GM12878 (cell line): ENCODE measurements around the gene LSMEM2. TPM values are rescaled to one million over a fixed set of nuclear protein-coding genes. Genes with fewer than 3 reads are reported as not detected.

ENCODE experiments used
- ATAC-seq: fragments of 200-7000 bp; cut with Tn5 transposase; 3 replicates; pipeline ENCODE4 v1.9.1; 2020; ENCODE audit warnings: mild to moderate bottlenecking, moderate library complexity
- BruUV-seq: library from RNA; stranded (reverse); fragments of 400-500 nt; replicated peaks from 2 replicates; lab custom pipeline; 2021; lab: Mats Ljungman, UMichigan
- CTCF ChIA-PET: fragments of 300-600 bp; sonication (Branson Sonifier 250); formaldehyde crosslinking; extraction: SDS; loops from one replicate; lab custom pipeline; 2021; ENCODE audit warnings: inconsistent platforms; lab: Yijun Ruan, JAX
- POLR2A ChIA-PET: fragments of 350-600 bp; formaldehyde crosslinking; extraction: SDS; loops from one replicate; lab custom pipeline; 2021; ENCODE audit warnings: inconsistent platforms; lab: Charles Lee
- RAD21 ChIA-PET: fragments of 300-600 bp; sonication (Branson Sonifier 250); formaldehyde crosslinking; loops from one replicate; lab custom pipeline; 2023; ENCODE audit warnings: antibody characterized with exemption; ENCODE audit not compliant: unreplicated experiment; lab: Charles Lee
- SMC1A ChIA-PET: fragments of 300-600 bp; sonication (Branson Sonifier 250); formaldehyde crosslinking; loops from one replicate; lab custom pipeline; 2023; ENCODE audit not compliant: unreplicated experiment, uncharacterized antibody; lab: Charles Lee
- DNase-seq: peaks from one replicate; pipeline ENCODE4 v3.0.0-alpha.2; 2011; ENCODE audit warnings: low read depth, low spot score
- FAIRE-seq: peaks from 3 replicates; lab custom pipeline; 2011; peaks lifted over from hg19 to GRCh38; lab: Jason Lieb, UNC
- H2AFZ ChIP-seq: 2 replicates; pipeline ENCODE4 v1.6.0; 2011; ENCODE audit warnings: low read depth, low read length, control low read depth; ENCODE audit not compliant: control insufficient read depth
- H3K27ac ChIP-seq: 2 replicates; pipeline ENCODE4 v1.5.1; 2011; ENCODE audit warnings: control low read depth; ENCODE audit not compliant: control insufficient read depth, insufficient read depth
- H3K27me3 ChIP-seq, 2 experiments: replicated peaks in 1 of 2; 2 replicates each; pipeline versions ENCODE4 v1.6.0 to v1.6.1; 2011; ENCODE audit warnings: low read length in 1 of 2; ENCODE audit not compliant: control insufficient read depth in 2 of 2, insufficient read depth in 2 of 2
- H3K36me3 ChIP-seq, 2 experiments: 2 replicates each; pipeline ENCODE4 v1.5.1; 2011; ENCODE audit warnings: low read length in 1 of 2; ENCODE audit not compliant: control insufficient read depth in 2 of 2, insufficient read depth in 2 of 2
- H3K4me1 ChIP-seq: 2 replicates; pipeline ENCODE4 v1.6.1; 2011; ENCODE audit warnings: mild to moderate bottlenecking, low read length, moderate library complexity, mixed read lengths; ENCODE audit not compliant: control insufficient read depth, insufficient read depth
- H3K4me2 ChIP-seq: 2 replicates; pipeline ENCODE4 v1.6.0; 2011; ENCODE audit warnings: control low read depth; ENCODE audit not compliant: control insufficient read depth, insufficient read depth
- H3K4me3 ChIP-seq: fragments of 200-600 bp; sonication (generic); 2 replicates; pipeline ENCODE4 v1.5.1; 2016
- H3K79me2 ChIP-seq: 2 replicates; pipeline ENCODE4 v1.6.0; 2011; ENCODE audit warnings: low read length; ENCODE audit not compliant: control insufficient read depth, insufficient read depth
- H3K9ac ChIP-seq: 2 replicates; pipeline ENCODE4 v1.8.0; 2011; ENCODE audit warnings: low read length, control low read depth, mixed read lengths; ENCODE audit not compliant: control insufficient read depth, insufficient read depth
- H3K9me3 ChIP-seq: replicated peaks from 3 replicates; pipeline ENCODE4 v1.5.1; 2011; ENCODE audit warnings: mild to moderate bottlenecking, low read length; ENCODE audit not compliant: control insufficient read depth, insufficient read depth
- H4K20me1 ChIP-seq: 2 replicates; pipeline ENCODE4 v1.6.0; 2011; ENCODE audit not compliant: control insufficient read depth, insufficient read depth
- GABPA ChIP-seq: IDR thresholded peaks from 2 replicates; pipeline ENCODE4 v1.6.1; 2014; ENCODE audit warnings: antibody characterized with exemption, low read depth, mild to moderate bottlenecking, inconsistent platforms
- IRF5 ChIP-seq: fragments of 450-650 bp; IDR thresholded peaks from 2 replicates; pipeline ENCODE4 v1.6.1; 2017; ENCODE audit warnings: borderline replicate concordance
- NFIC ChIP-seq: IDR thresholded peaks from 2 replicates; pipeline ENCODE4 v1.6.1; 2012; ENCODE audit warnings: low read depth, mild to moderate bottlenecking, inconsistent platforms, low read length, moderate library complexity
- NFYA ChIP-seq: IDR thresholded peaks from 2 replicates; pipeline ENCODE4 v1.6.1; 2011; ENCODE audit warnings: low read depth, mild to moderate bottlenecking, low read length, improper control_type of control experiment, borderline replicate concordance
- SUZ12 ChIP-seq: fragments of 200-600 bp; sonication (generic); IDR thresholded peaks from one replicate; pipeline ENCODE4 v1.6.1; 2018; ENCODE audit warnings: antibody characterized with exemption, mild to moderate bottlenecking; ENCODE audit not compliant: unreplicated experiment
- YBX1 ChIP-seq: fragments of 450-650 bp; IDR thresholded peaks from 2 replicates; pipeline ENCODE4 v1.6.1; 2016; ENCODE audit warnings: antibody characterized with exemption
- WGBS: methylation state at CpG from one replicate; pipeline ENCODE4 v1.1.6; 2016; ENCODE audit warnings: low lambda C conversion rate; ENCODE audit not compliant: insufficient replicate concordance, insufficient coverage; ENCODE audit errors: missing lambda C conversion rate; 5-methylcytosine and 5-hydroxymethylcytosine counted together
- in situ Hi-C: fragments of 300-500 bp; cut with MboI; formaldehyde crosslinking; loops from 9 replicates; pipeline ENCODE4 v1.14.3; 2018; ENCODE audit warnings: mixed read lengths
- intact Hi-C: fragments of 100-400 bp; cut with micrococcal nuclease; formaldehyde crosslinking; loops from one replicate; pipeline ENCODE4 v1.14.2; 2022; ENCODE audit not compliant: unreplicated experiment
- polyA plus RNA-seq, 11 experiments: library from polyadenylated mRNA; depleted of rRNA in 4 of 11; unstranded in 6 of 11; stranded (reverse) in 5 of 11; fragments of >200 nt; fragmentation: Nextera tagmentation in 4 of 11; fragmentation: Illumina TruSeq in 1 of 11; extraction: Ambion mirVana in 4 of 11; extraction: Trizol in 1 of 11; gene quantifications; 1 replicate in 1 of 11; 2 replicates in 10 of 11; pipeline versions ENCODE4 v1.2.1 to v1.2.3, GENCODE V29; 2011 to 2016; ENCODE audit warnings: inconsistent platforms in 2 of 11, missing spikeins in 2 of 11, low read depth in 1 of 11
- total RNA-seq, 4 experiments: library from RNA; depleted of rRNA in 3 of 4; stranded (reverse); fragments of >200 nt in 3 of 4; fragmentation: Illumina TruSeq in 1 of 4; extraction: Trizol in 1 of 4; gene quantifications; 2 replicates each; pipeline versions ENCODE4 v1.2.1 to v1.2.3, GENCODE V29; 2013 to 2021
- TF ChIP-seq, protein P1 (sequence below): fragments of 450-650 bp; IDR thresholded peaks from 2 replicates; pipeline ENCODE4 v1.6.1; 2016; ENCODE audit warnings: mild to moderate bottlenecking
- TF ChIP-seq, protein P2 (sequence below): IDR thresholded peaks from 2 replicates; pipeline ENCODE4 v1.6.1; 2012; ENCODE audit warnings: low read depth, low read length, improper control_type of control experiment
- TF ChIP-seq, protein P3 (sequence below): IDR thresholded peaks from 2 replicates; pipeline ENCODE4 v1.6.1; 2012; ENCODE audit warnings: improper control_type of control experiment, low read depth, low read length; ENCODE audit not compliant: insufficient replicate concordance
- TF ChIP-seq, protein P4 (sequence below): fragments of 450-650 bp; IDR thresholded peaks from 2 replicates; pipeline ENCODE4 v1.6.1; 2018; ENCODE audit warnings: borderline replicate concordance, mild to moderate bottlenecking; ENCODE audit not compliant: partially characterized antibody

Gene LSMEM2
- total and polyA plus RNA-seq, 10 of the 15 experiments (the other 5 are each of a cell fraction or from before 2014, with no cell fraction given) = 0.17 TPM; not detected in 9

DNA sequence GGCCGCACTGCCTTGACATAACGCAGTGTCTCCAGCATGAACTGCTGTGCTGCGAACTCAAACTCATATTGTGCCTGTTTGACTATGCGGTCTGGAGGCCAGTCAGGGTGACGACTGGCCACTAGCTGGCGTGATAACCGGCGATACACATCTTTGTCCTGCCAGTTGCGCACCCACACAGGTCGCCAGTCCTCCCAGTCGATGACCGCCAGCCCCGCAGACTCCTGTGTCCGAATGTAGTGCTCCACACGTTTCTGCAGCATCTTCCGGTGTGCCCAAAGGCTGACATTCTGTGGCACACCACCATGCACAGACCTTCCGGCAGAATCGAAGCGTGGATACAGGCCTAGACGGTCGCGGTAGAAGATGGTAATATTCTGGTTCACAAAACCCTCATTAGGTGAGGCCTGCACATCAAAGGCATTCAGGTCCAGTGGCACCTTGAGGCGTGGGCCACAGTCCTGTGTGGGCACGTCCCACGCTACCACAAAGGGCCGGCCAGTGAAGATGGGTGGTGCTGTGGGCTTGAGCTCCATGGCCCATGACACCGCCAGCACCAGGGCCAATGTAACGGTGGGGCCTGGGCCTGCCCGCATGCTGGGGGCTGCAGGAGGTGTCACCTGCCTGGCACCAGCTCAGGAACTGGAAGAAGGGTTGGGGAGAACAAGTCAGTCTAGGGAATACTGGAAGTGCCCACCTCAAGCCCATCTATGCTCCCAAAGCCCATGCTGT is 41.2 kb downstream of the LSMEM2 start:
- ATAC-seq (no peak), FAIRE-seq (no peak), DNase-seq (no peak)
- RAD21 ChIA-PET = interaction anchor here (0.7 to 1.6 kb wide), 3 partner anchors 17 to 231 kb away, joined by 3 to 6 read pairs (median 3); partner anchors contain the start of genes HYAL3, NAA80 and RBM5
- SMC1A ChIA-PET = interaction anchor here (1.5 kb wide), 1 partner anchor 16 kb away, joined by 4 read pairs; no protein-coding TSS in a partner anchor
- BruUV-seq = TSS peak; percentile 28
- H3K36me3 ChIP-seq = peaks cover 0 to 2% of the 10 kb centered on the region in 2 experiments; a peak in 2 of 4 replicates
- WGBS = 95% methylated on average over 29 of the region's 29 CpGs
- H3K27ac ChIP-seq = peak overlapping the region; percentile 88; the same call in 1 of the 2 replicates
- peaks cover 23% of the 10 kb centered on the region for H3K4me1 ChIP-seq
- POLR2A ChIA-PET = interaction anchor here (0.7 to 2.0 kb wide), 3 partner anchors 16 to 27 kb away, joined by 3 to 12 read pairs (median 3); partner anchors contain the start of genes HYAL3, IFRD2 and NAA80
- CTCF ChIA-PET = interaction anchor here (0.7 to 5.1 kb wide), 5 partner anchors 8 to 99 kb away, joined by 3 to 72 read pairs (median 4); partner anchors contain the start of genes RASSF1 and TUSC2
- H3K4me3 ChIP-seq = peak overlapping the region; percentile 70
- H3K9me3 ChIP-seq = no peaks in the 10 kb centered on the region
- H3K4me2 ChIP-seq = peak overlapping the region; percentile 64
- peaks cover 5% of the 10 kb centered on the region for H3K79me2 ChIP-seq
- no peak overlapping the region; the same call in 1 of the 2 replicates for H2AFZ ChIP-seq
- no peaks in the 10 kb centered on the region for H4K20me1 ChIP-seq
- in situ Hi-C loops = no loop called here
- H3K27me3 ChIP-seq = no peaks in the 10 kb centered on the region
- intact Hi-C loops = no loop called here
- H3K9ac ChIP-seq = peak overlapping the region; percentile 83
- TF ChIP-seq YBX1 (no peak), SUZ12 (no peak), IRF5 (no peak), NFYA (no peak), NFIC (no peak), GABPA (no peak)
- TF ChIP-seq, protein P1, sequence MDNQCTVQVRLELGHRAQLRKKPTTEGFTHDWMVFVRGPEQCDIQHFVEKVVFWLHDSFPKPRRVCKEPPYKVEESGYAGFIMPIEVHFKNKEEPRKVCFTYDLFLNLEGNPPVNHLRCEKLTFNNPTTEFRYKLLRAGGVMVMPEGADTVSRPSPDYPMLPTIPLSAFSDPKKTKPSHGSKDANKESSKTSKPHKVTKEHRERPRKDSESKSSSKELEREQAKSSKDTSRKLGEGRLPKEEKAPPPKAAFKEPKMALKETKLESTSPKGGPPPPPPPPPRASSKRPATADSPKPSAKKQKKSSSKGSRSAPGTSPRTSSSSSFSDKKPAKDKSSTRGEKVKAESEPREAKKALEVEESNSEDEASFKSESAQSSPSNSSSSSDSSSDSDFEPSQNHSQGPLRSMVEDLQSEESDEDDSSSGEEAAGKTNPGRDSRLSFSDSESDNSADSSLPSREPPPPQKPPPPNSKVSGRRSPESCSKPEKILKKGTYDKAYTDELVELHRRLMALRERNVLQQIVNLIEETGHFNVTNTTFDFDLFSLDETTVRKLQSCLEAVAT = no peak
- TF ChIP-seq, protein P2, sequence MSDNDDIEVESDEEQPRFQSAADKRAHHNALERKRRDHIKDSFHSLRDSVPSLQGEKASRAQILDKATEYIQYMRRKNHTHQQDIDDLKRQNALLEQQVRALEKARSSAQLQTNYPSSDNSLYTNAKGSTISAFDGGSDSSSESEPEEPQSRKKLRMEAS = no peak
- TF ChIP-seq, protein P3, sequence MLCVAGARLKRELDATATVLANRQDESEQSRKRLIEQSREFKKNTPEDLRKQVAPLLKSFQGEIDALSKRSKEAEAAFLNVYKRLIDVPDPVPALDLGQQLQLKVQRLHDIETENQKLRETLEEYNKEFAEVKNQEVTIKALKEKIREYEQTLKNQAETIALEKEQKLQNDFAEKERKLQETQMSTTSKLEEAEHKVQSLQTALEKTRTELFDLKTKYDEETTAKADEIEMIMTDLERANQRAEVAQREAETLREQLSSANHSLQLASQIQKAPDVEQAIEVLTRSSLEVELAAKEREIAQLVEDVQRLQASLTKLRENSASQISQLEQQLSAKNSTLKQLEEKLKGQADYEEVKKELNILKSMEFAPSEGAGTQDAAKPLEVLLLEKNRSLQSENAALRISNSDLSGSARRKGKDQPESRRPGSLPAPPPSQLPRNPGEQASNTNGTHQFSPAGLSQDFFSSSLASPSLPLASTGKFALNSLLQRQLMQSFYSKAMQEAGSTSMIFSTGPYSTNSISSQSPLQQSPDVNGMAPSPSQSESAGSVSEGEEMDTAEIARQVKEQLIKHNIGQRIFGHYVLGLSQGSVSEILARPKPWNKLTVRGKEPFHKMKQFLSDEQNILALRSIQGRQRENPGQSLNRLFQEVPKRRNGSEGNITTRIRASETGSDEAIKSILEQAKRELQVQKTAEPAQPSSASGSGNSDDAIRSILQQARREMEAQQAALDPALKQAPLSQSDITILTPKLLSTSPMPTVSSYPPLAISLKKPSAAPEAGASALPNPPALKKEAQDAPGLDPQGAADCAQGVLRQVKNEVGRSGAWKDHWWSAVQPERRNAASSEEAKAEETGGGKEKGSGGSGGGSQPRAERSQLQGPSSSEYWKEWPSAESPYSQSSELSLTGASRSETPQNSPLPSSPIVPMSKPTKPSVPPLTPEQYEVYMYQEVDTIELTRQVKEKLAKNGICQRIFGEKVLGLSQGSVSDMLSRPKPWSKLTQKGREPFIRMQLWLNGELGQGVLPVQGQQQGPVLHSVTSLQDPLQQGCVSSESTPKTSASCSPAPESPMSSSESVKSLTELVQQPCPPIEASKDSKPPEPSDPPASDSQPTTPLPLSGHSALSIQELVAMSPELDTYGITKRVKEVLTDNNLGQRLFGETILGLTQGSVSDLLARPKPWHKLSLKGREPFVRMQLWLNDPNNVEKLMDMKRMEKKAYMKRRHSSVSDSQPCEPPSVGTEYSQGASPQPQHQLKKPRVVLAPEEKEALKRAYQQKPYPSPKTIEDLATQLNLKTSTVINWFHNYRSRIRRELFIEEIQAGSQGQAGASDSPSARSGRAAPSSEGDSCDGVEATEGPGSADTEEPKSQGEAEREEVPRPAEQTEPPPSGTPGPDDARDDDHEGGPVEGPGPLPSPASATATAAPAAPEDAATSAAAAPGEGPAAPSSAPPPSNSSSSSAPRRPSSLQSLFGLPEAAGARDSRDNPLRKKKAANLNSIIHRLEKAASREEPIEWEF = no peak
- TF ChIP-seq, protein P4, sequence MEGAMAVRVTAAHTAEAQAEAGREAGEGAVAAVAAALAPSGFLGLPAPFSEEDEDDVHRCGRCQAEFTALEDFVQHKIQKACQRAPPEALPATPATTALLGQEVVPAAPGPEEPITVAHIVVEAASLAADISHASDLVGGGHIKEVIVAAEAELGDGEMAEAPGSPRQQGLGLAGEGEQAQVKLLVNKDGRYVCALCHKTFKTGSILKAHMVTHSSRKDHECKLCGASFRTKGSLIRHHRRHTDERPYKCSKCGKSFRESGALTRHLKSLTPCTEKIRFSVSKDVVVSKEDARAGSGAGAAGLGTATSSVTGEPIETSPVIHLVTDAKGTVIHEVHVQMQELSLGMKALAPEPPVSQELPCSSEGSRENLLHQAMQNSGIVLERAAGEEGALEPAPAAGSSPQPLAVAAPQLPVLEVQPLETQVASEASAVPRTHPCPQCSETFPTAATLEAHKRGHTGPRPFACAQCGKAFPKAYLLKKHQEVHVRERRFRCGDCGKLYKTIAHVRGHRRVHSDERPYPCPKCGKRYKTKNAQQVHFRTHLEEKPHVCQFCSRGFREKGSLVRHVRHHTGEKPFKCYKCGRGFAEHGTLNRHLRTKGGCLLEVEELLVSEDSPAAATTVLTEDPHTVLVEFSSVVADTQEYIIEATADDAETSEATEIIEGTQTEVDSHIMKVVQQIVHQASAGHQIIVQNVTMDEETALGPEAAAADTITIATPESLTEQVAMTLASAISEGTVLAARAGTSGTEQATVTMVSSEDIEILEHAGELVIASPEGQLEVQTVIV = no peak
